Skin epidermis (tissue), 12 donors: ENCODE measurements around the gene TLE3.

Experiments
- H3K27ac ChIP-seq, 21 experiments: fragments of 200-600 bp; sonication (generic) in 11 of 21; one replicate each; pipeline ENCODE4 v1.5.0; 2020; ENCODE audit warnings: mild to moderate bottlenecking in 3 of 21, inconsistent platforms in 2 of 21, moderate library complexity in 2 of 21
- H3K4me3 ChIP-seq, 7 experiments: fragments of 200-600 bp; sonication (generic) in 2 of 7; one replicate each; pipeline ENCODE4 v1.5.0; 2020; ENCODE audit warnings: inconsistent platforms in 2 of 7, mild to moderate bottlenecking in 2 of 7, moderate library complexity in 1 of 7

Gene TLE3

GRCh38 chr15:70101459-70102113, 3.9 kb upstream of the TLE3 start:
- Histone ChIP-seq H3K27ac (peak overlapping the region in 2 of 21 experiments; percentile 25 to 31), H3K4me3 (peak overlapping the region in 2 of 7 experiments; percentile 24 to 27)

DNA sequence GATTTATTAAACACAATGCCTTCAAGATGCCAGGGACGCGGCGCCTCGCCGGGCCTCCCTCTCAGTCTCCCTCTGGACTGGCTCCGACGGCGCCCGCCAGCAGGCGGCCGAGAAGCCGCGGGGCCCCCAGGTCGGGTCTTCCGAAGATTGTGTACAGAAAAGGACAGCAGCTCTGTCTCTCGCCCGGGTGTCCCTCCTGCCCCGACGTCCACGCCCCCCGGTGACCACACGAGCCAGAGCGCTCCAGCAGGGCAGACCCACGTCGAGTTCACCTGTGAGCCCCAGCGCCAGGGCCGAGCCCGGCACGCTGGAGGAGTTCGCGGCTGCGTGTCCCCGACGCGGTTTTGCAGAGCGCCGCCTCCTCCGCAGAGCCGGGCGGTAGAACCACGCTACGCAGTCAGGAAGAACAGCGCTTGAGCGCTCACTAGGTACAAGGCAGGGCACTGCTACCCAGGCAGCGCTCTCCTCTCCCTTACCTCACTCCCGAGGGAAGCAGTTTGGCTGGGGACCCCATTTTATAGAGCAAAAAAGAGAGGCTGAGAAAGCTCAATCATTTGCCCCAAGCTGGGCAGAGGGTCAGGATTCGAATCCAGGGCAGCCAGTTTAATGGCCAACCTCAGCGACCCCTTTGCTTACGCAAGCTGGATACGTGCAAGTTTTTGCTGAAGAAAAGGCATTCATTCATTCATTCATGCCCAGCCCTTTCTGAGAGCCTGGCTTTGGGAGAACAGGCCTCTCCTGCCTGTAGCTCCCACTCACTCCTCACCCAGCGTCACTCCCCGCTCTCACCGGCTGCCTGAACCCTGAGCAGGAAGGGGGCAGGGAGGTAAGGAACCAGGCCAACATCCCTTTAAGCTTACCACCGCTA, 3.0 kb upstream of the TLE3 start:
- peak overlapping the region in 10 of 21 experiments; percentile 6 to 66 (median 40) for H3K27ac ChIP-seq
- H3K4me3 ChIP-seq = peak overlapping the region in 6 of 7 experiments; percentile 5 to 27 (median 23)

DNA sequence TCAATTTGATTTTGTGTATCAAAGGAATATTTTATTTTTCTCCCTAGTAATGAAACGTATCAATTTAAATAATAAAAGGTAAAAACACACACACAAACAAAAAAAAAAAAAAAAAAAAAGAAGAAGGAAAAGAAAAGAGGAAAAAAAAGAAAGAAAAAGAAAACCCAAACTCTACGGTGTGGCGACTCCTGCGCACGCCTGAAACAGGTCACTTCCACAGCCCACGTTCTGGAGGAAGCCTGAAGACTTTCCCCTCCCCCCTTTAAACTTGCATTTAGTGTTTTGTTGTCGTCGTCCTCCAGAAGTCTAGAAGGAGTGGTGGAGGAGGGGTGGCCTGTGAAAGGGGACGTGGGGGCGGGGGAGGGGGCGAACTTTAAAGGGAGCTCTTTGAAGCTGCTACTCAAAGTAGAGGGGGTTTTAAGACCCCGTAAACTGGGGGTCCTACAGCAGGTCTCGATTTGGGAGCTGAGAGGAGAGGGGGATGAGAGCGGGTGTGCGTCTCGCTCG, 2.3 kb upstream of the TLE3 start:
- peak overlapping the region in 6 of 7 experiments; percentile 5 to 27 (median 23) for H3K4me3 ChIP-seq
- peak overlapping the region in 10 of 21 experiments; percentile 6 to 66 (median 40) for H3K27ac ChIP-seq

DNA sequence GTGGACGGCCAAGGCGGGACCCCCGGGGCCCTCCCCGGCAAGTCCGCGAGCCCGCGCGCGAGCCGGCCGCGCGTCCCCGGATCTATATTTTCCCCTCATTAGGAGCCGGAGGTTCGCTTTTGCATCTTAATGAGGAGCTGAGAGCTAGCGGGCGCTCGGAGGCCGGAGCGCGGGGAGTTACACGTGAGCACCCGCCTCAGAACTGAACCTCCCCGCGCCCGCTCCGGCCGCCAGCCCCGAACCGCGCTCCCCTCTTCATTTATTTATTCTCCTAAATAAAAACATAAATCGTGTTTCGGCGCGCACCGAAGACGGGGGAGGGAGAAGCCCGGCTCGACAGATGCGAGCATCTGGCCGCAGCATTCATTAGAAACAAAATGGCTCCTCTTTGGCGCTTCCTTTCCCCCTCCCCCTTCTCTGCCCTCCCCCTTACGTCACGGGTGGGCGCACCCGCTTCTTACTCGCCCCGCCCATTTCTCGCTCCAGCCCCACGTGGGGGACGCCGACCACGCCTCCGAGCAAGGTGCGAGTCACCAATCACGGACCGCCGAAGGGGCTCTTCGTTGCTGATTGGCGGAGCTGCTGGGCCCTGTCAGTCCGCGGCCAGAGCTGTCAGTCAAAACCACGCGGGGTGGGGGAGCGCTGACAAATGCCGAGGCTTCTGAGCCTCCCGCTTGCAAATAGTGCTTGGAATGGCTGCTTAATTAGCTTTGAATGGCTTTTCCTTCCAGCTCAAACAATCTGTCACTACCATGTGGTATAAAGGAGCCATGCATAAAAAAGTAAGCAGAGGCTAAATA, 1.6 kb upstream of the TLE3 start:
- Histone ChIP-seq H3K27ac (peak overlapping the region; percentile 80 to 99 (median 95)), H3K4me3 (peak overlapping the region; percentile 53 to 90 (median 80))

DNA sequence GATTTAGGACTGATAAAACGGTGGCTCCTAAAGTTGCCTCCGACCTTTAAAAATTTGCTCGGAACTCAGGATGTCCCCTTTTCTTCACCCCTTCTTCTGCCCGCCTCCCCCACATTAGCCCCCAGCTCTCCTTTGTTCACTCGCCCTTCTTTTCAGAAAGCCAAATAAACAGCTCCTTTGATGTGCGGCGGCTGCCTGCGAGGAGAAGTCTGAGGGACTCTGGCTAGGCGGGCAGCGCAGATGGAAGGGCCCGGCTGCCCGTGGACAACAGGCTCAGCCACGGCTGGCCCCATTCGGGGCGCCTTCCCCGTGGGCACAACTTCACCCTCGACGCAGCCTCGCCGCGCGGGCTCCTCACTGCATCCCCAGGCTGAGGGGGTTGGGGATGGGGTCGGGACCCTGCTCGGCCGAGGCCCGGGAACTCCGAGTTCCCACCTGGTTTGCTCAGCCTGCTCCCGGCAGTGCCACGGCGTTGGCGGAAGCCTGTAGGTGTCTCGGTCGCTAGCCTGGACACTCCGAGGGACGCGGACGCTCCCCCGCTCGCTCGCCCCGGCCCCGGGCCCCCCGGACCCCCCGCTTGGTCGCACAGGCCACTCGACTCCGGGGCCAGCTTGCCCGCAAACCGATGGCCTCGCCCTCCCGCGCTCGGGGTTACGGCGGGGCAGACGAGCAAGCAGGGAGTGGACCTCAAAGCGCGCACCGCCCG, 897 bp upstream of the TLE3 start:
- Histone ChIP-seq H3K4me3 (peak overlapping the region; percentile 53 to 90 (median 80)), H3K27ac (peak overlapping the region; percentile 80 to 99 (median 95))

- H3K4me3 ChIP-seq = peak overlapping the region; percentile 53 to 90 (median 80)
- peak overlapping the region in 20 of 21 experiments; percentile 90 to 99 (median 96) for H3K27ac ChIP-seq
These were observed 390 bp upstream of the TLE3 start for GRCh38 chr15:70098153-70098460.

GRCh38 chr15:70097063-70097320, 725 bp downstream of the TLE3 start:
- Histone ChIP-seq H3K27ac (peak overlapping the region; percentile 38 to 99 (median 96)), H3K4me3 (peak overlapping the region; percentile 58 to 91 (median 86))

DNA sequence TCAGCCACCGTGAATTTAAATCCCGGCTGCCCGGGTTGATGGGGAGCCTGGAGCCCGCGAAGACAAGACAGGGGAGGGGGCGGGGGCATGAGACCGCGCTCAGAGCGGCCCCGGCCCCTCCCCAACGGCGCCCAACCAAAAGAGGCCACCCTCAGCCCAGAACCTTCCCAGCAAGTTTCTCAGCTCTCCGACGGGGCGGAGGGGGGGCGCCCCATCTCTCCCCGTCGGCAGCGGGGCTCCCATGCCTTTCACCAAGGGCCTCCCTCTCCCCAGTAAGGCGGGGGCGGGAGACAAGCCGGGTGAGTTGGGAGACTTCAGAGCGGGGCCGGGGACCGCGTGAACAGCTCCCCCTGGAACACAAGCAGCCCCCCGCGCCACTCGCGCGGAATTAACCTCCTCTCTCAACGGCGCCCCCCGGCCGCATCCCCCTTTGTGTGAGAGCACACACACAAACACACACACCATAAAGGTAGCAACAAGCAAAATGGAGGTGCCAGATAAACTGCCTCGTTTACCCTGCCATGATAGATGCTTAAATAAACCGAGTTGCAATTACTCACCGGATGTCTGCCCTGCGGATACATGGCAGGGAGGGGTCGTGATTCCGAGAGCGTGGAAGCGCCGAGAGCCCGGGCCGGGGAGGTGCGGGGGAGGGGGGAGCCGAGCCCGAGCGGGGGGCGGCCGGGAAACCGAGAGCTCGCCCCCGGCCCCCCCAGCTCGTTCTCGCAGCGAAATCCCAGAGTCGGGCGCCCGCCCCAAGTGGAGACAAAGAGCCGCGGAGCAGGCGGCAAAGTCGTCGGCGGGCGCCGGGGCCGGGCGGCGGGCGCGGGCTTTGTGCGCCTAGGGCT, 1.3 kb downstream of the TLE3 start:
- Histone ChIP-seq H3K27ac (peak overlapping the region; percentile 38 to 99 (median 96)), H3K4me3 (peak overlapping the region; percentile 58 to 91 (median 86))

DNA sequence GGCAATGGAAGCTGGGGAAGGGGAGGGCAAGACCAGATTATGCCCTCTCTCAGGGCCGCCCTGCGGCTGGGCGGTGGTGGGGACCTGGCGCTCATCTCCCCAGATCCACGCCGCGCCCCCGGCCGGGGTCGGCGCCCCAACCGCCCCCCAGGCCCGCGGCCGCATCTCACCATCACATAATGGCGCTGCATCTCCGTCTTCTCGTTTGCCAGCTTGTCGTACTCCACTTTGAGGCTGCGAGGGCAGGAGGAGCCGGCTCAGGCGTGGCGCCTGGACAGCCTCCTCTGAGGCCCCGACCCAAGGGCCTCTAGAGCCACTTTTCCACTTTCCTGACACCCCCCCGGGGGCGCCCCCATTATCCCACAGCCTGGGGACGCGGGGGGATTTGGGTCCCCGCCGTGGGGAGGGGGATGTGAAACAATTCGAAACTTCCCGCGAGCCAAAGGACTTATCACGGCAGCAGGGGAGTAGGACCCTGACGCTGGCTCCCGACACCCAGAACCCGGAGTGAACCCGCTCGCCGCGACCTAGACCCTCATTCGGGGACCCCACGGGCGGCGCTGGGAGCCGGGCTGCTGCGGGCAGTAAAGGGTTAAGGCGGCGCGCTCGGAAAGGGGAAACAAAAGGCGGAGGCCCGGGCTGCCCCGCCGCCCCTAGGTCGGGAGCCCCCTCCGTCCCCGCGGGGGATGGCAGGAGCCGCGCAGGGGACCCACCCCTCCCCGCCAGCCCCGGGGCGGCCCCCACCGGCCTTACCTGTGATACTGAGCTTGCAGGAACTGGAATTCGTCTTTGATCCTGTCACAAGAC, 2.1 kb downstream of the TLE3 start:
- peak overlapping the region; percentile 58 to 91 (median 86) for H3K4me3 ChIP-seq
- peak overlapping the region; percentile 38 to 99 (median 96) for H3K27ac ChIP-seq

GRCh38 chr15:70094690-70095311, 2.9 kb downstream of the TLE3 start:
- peak overlapping the region; percentile 58 to 91 (median 86) for H3K4me3 ChIP-seq
- H3K27ac ChIP-seq = peak overlapping the region in 19 of 21 experiments; percentile 81 to 99 (median 97)

- peak overlapping the region in 3 of 7 experiments; percentile 2 to 90 (median 80) for H3K4me3 ChIP-seq
- H3K27ac ChIP-seq = peak overlapping the region in 15 of 21 experiments; percentile 3 to 99 (median 54)
These were observed 4.0 kb downstream of the TLE3 start for GRCh38 chr15:70093481-70094319.

DNA sequence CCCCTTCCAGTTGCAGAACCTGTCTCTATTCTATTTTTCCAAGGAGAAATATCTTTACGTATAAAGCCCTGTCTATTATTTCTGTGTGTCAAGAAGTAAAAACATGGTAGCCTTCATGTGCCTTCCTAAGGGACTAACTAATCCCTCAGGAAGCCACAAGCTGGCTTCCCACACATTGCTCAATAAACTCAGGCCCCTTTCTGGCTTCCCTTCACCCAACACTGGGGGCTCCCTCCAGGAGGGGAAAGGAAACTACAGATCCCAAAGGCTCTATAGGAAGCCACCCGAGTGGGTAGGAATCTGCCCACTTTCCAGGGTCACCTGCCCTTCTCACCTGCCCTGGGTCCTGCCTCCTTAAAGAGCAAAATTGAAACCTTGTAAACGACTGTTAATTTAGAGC, 4.6 kb downstream of the TLE3 start:
- Histone ChIP-seq H3K4me3 (peak overlapping the region in 3 of 7 experiments; percentile 2 to 12 (median 6)), H3K27ac (peak overlapping the region in 16 of 21 experiments; percentile 3 to 99 (median 47))

DNA sequence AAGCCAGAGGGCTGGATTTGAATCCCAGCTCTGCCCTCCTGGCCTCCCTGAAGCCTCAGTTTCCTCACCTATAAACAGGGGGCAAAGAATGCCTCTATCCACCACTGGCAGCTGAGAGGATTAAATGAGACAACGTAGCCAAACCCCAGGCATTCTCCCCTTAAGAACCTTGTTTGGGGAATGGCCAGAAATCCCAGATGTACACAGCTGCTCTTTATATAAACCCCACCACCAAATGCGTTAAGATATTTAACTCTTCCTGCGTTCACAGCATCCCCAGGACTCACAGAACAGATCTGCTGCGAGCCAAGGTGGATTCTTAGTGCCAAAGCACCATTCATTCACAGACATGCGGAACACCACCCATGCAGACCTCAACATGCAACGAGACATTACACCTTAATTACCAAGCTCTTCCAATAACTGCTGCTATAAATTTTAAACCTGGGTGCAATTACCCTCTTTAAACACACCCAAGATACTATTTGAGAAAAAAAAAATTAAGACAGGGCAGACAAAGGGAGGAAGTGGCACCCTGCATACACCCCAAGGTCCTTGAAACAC, 5.2 kb downstream of the TLE3 start:
- peak overlapping the region in 15 of 21 experiments; percentile 3 to 99 (median 47) for H3K27ac ChIP-seq
- peak overlapping the region in 2 of 7 experiments; percentile 6 to 12 for H3K4me3 ChIP-seq

DNA sequence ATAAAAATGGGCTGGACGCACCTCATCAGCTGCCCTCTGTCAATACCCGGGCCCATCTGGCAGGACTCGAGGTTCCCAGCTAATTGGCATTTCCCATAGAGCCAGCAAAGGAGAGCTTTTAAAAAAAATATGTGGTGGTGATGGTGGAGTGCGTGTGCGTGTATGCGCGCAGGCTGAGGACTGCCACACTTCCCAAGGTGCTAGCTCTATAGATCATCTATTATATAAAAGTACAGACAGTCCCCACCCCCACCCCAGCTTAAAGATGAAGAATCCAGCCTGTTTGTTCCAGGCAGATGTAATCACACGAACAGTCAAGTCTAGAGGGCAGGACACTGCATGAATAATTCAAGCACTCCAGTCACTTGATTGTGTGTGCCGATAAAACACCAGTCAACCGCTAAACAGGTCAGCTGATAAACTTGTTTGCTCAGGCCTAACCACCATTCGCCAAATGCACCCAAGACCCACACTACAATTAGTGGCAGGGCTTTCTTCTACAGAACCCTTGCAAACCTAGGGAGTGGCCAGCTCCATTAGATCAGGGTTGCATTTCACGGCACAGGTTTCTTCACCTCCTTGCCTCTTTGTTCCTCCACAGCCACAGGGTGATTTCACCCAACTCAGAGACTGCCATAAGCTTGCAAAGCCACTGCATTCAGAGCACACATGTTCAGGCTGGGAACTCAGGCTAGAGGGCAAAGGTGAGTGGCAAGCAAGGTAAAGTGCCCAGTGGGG, 5.8 kb downstream of the TLE3 start:
- peak overlapping the region in 2 of 7 experiments; percentile 6 to 12 for H3K4me3 ChIP-seq
- H3K27ac ChIP-seq = peak overlapping the region in 15 of 21 experiments; percentile 3 to 70 (median 47)
